ENCODE measurements around the gene PDGFD.

GRCh38 chr11:103878646-103879045 is 285.3 kb downstream of the PDGFD start:
- no peak for TF ChIP-seq CTCF (IDR thresholded peaks at IDR 0.05)
- TF ChIP-seq POLR2AphosphoS5 (IDR thresholded peaks at IDR 0.05; ENCODE audit: low read depth, low read length): no peak
- TF ChIP-seq RFX5 (IDR thresholded peaks at IDR 0.05; ENCODE audit: low read length): no peak
